ENCODE measurements around the gene ISG20L2.

- TF ChIP-seq EP300 (IDR thresholded peaks at IDR 0.05) (no peak), JUN (IDR thresholded peaks at IDR 0.05) (no peak), CTCF (IDR thresholded peaks at IDR 0.05) (no peak), SREBF2 (IDR thresholded peaks at IDR 0.05) (no peak)
Measured at GRCh38 chr1:156691665-156692440, 36.7 kb downstream of the ISG20L2 start.

All from A549 (cell line).